Peyer's patch (tissue), 4 donors: ENCODE results near the gene SS18L1.

Experiments
- CTCF ChIP-seq, 6 experiments: fragments of 450-650 bp in 4 of 6; fragments of 200-600 bp in 2 of 6; sonication (generic) in 1 of 6; IDR thresholded peaks; one replicate each; pipeline ENCODE4 v1.5.1; 2017 to 2019; ENCODE audit warnings: antibody characterized with exemption in 6 of 6, mild to moderate bottlenecking in 3 of 6, moderate library complexity in 1 of 6
- POLR2A ChIP-seq, 2 donors: fragments of 450-650 bp; IDR thresholded peaks; one replicate each; pipeline ENCODE4 v1.5.1; 2017; ENCODE audit warnings: antibody characterized with exemption in 2 of 2, mild to moderate bottlenecking in 2 of 2, moderate library complexity in 2 of 2

GRCh38 chr20:62168061-62168460 lies 24.5 kb downstream of the SS18L1 start:
- TF ChIP-seq CTCF (IDR thresholded peaks at IDR 0.05) (no peak), POLR2A (IDR thresholded peaks at IDR 0.05) (no peak)
